HUES6 (cell line): ENCODE results near the gene SERTAD2.

ENCODE experiments used
- H3K27ac ChIP-seq: 2 replicates; pipeline ENCODE4 v1.7.0; 2013; ENCODE audit warnings: low read depth, mild to moderate bottlenecking, low read length, inconsistent platforms
- H3K27me3 ChIP-seq: 2 replicates; pipeline ENCODE4 v1.6.1; 2013; ENCODE audit warnings: low read length; ENCODE audit not compliant: control insufficient read depth, insufficient read depth
- H3K36me3 ChIP-seq: 2 replicates; pipeline ENCODE4 v1.6.1; 2013; ENCODE audit warnings: low read length; ENCODE audit not compliant: control insufficient read depth, insufficient read depth
- H3K4me1 ChIP-seq: 2 replicates; pipeline ENCODE4 v1.6.1; 2013; ENCODE audit warnings: low read length; ENCODE audit not compliant: control insufficient read depth, insufficient read depth
- H3K4me3 ChIP-seq: 2 replicates; pipeline ENCODE4 v1.5.1; 2013; ENCODE audit warnings: low read depth, low read length
- H3K9ac ChIP-seq: one replicate; pipeline ENCODE4 v1.6.1; 2013; ENCODE audit warnings: mild to moderate bottlenecking, low read length
- H3K9me3 ChIP-seq: 2 replicates; pipeline ENCODE4 v1.6.1; 2013; ENCODE audit warnings: low read depth, low read length; ENCODE audit not compliant: control insufficient read depth, insufficient read depth

The SERTAD2 gene

GRCh38 chr2:64634345-64635267 lies 19.1 kb downstream of the SERTAD2 start:
- H3K4me1 ChIP-seq = peaks cover 26% of the 10 kb centered on the region
- H3K27me3 ChIP-seq = no peaks in the 10 kb centered on the region
- H3K9ac ChIP-seq = no peak overlapping the region
- H3K9me3 ChIP-seq = no peaks in the 10 kb centered on the region
- no peak overlapping the region for H3K4me3 ChIP-seq
- peaks cover 22% of the 10 kb centered on the region for H3K36me3 ChIP-seq
- H3K27ac ChIP-seq = no peak overlapping the region

- no peak overlapping the region for H3K4me3 ChIP-seq
- H3K27ac ChIP-seq = no peak overlapping the region
- no peaks in the 10 kb centered on the region for H3K9me3 ChIP-seq
- no peak overlapping the region for H3K9ac ChIP-seq
- H3K4me1 ChIP-seq = peaks cover 18% of the 10 kb centered on the region
- no peaks in the 10 kb centered on the region for H3K27me3 ChIP-seq
- peaks cover 22% of the 10 kb centered on the region for H3K36me3 ChIP-seq
These were observed 20.6 kb downstream of the SERTAD2 start for GRCh38 chr2:64632835-64633819.

GRCh38 chr2:64631771-64632170 lies 21.9 kb downstream of the SERTAD2 start:
- H3K9me3 ChIP-seq = no peaks in the 10 kb centered on the region
- peaks cover 11% of the 10 kb centered on the region; the same call in 1 of the 2 replicates for H3K4me1 ChIP-seq
- H3K27me3 ChIP-seq = no peaks in the 10 kb centered on the region
- H3K27ac ChIP-seq = no peak overlapping the region
- H3K36me3 ChIP-seq = peaks cover 22% of the 10 kb centered on the region
- H3K4me3 ChIP-seq = no peak overlapping the region
- H3K9ac ChIP-seq = no peak overlapping the region

GRCh38 chr2:64630752-64631151 lies 23.0 kb downstream of the SERTAD2 start:
- H3K36me3 ChIP-seq = peaks cover 13% of the 10 kb centered on the region
- peaks cover 7% of the 10 kb centered on the region; the same call in 1 of the 2 replicates for H3K4me1 ChIP-seq
- no peak overlapping the region for H3K4me3 ChIP-seq
- H3K9me3 ChIP-seq = no peaks in the 10 kb centered on the region
- no peak overlapping the region for H3K27ac ChIP-seq
- H3K9ac ChIP-seq = no peak overlapping the region
- H3K27me3 ChIP-seq = no peaks in the 10 kb centered on the region

GRCh38 chr2:64629875-64630274 lies 23.8 kb downstream of the SERTAD2 start:
- Histone ChIP-seq H3K4me1 (peaks cover 7% of the 10 kb centered on the region; the same call in 1 of the 2 replicates), H3K4me3 (no peak overlapping the region), H3K9me3 (no peaks in the 10 kb centered on the region), H3K9ac (no peak overlapping the region), H3K27ac (no peak overlapping the region), H3K36me3 (peaks cover 8% of the 10 kb centered on the region), H3K27me3 (no peaks in the 10 kb centered on the region)

- H3K9ac ChIP-seq = no peak overlapping the region
- H3K9me3 ChIP-seq = no peaks in the 10 kb centered on the region
- H3K36me3 ChIP-seq = peaks cover 6% of the 10 kb centered on the region
- no peak overlapping the region for H3K4me3 ChIP-seq
- no peak overlapping the region for H3K27ac ChIP-seq
- H3K27me3 ChIP-seq = no peaks in the 10 kb centered on the region
- H3K4me1 ChIP-seq = peaks cover 4% of the 10 kb centered on the region; the same call in 1 of the 2 replicates
These were observed 24.4 kb downstream of the SERTAD2 start for GRCh38 chr2:64629329-64629781.

GRCh38 chr2:64627860-64628841 lies 25.6 kb downstream of the SERTAD2 start:
- no peak overlapping the region for H3K4me3 ChIP-seq
- H3K9ac ChIP-seq = no peak overlapping the region
- H3K9me3 ChIP-seq = no peaks in the 10 kb centered on the region
- no peak overlapping the region for H3K27ac ChIP-seq
- no peaks in the 10 kb centered on the region for H3K36me3 ChIP-seq
- peaks cover 6% of the 10 kb centered on the region for H3K4me1 ChIP-seq
- H3K27me3 ChIP-seq = no peaks in the 10 kb centered on the region

- Histone ChIP-seq H3K27ac (no peak overlapping the region), H3K9me3 (no peaks in the 10 kb centered on the region), H3K4me3 (no peak overlapping the region), H3K4me1 (peaks cover 16% of the 10 kb centered on the region), H3K27me3 (no peaks in the 10 kb centered on the region), H3K9ac (no peak overlapping the region), H3K36me3 (no peaks in the 10 kb centered on the region)
These were observed 26.6 kb downstream of the SERTAD2 start for GRCh38 chr2:64626963-64627760.

- H3K9me3 ChIP-seq = no peaks in the 10 kb centered on the region
- no peaks in the 10 kb centered on the region for H3K36me3 ChIP-seq
- no peak overlapping the region for H3K27ac ChIP-seq
- peaks cover 18% of the 10 kb centered on the region for H3K4me1 ChIP-seq
- no peaks in the 10 kb centered on the region for H3K27me3 ChIP-seq
- no peak overlapping the region for H3K4me3 ChIP-seq
- H3K9ac ChIP-seq = no peak overlapping the region
These were observed 27.4 kb downstream of the SERTAD2 start for GRCh38 chr2:64626146-64626809.
